ENCODE measurements around the gene NEUROG1. TPM values are rescaled to one million over a fixed set of nuclear protein-coding genes. Genes with fewer than 3 reads are reported as not detected.
"Not testable (repeated sequence)": the region's sequence is repeated elsewhere in the genome, so short reads cannot be mapped to it uniquely, and the experiment has no call there.

NEUROG1 gene
- total RNA-seq, 1 experiment from 2014 or later: not detected

DNA sequence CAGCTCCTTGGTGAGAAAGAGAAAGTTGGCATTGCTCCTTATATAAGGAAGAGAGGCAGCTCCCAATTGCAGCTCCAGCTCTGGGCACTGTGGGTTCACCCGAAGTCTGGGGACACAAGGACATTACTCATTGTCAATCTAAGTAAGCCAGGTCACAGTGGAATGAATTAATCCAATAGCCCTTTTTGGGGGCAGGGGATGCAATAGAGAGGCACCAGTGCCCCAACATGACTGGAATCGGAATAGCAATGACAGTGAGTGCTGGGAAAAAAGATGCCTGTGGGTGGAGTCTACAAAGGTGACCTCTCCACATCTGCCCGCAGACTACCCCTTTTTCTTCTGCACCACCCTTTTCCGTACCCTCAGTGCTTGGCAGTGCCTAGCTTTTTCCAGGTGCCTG lies 11.1 kb upstream of the NEUROG1 start:
- Histone ChIP-seq H3K9me3 (no peaks in the 10 kb centered on the region), H3K4me3 (no peak overlapping the region), H3K27me3 (no peaks in the 10 kb centered on the region; the same call in 1 of the 2 replicates), H3K36me3 (no peaks in the 10 kb centered on the region)
- DNase-seq: no peak

DNA sequence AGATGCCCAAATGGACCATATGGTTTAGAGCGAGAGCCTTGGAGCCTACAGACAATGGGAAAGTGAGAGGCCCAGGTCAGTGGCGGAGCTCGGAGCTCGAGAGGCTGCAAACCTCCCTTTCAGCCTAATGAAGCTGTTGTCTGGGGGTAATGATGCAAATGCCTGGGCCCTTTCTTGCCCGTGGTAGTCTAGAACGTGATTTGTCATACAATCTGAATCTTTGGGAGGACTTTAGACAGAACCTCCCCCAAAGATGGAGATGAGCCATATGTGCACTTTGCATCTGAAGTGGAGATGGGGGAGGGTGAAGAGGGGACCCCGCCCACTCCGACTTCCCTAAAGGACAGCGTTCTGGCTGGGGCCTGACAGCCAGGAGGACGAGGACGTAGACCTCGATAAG lies 10.3 kb upstream of the NEUROG1 start:
- Histone ChIP-seq H3K27me3 (no peaks in the 10 kb centered on the region; the same call in 1 of the 2 replicates), H3K4me3 (no peak overlapping the region), H3K9me3 (no peaks in the 10 kb centered on the region), H3K36me3 (no peaks in the 10 kb centered on the region)
- DNase-seq: no peak

DNA sequence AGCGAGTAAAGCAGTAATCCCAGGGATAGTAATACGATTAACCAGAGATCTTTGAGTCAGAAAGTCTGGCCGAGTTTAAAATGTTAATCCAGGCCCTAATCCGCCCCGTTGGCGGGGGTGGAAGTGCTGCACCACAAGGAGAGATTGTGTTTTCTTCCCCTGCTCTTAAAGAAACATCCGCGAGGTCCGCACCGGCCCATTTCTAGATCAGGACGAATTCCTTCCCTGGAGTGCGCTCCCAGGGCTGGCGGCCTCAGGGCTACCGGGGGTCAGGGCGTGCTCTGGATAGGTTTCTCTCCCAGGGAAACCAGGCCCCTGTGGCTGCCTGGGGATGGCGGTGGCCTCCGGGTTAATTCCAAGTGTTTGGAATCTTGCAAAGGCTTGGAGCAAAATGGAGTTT lies 9.3 kb upstream of the NEUROG1 start:
- no peak for DNase-seq
- H3K4me3 ChIP-seq: no peak overlapping the region
- H3K36me3 ChIP-seq: no peaks in the 10 kb centered on the region
- no peaks in the 10 kb centered on the region for H3K9me3 ChIP-seq
- no peaks in the 10 kb centered on the region; the same call in 1 of the 2 replicates for H3K27me3 ChIP-seq

DNA sequence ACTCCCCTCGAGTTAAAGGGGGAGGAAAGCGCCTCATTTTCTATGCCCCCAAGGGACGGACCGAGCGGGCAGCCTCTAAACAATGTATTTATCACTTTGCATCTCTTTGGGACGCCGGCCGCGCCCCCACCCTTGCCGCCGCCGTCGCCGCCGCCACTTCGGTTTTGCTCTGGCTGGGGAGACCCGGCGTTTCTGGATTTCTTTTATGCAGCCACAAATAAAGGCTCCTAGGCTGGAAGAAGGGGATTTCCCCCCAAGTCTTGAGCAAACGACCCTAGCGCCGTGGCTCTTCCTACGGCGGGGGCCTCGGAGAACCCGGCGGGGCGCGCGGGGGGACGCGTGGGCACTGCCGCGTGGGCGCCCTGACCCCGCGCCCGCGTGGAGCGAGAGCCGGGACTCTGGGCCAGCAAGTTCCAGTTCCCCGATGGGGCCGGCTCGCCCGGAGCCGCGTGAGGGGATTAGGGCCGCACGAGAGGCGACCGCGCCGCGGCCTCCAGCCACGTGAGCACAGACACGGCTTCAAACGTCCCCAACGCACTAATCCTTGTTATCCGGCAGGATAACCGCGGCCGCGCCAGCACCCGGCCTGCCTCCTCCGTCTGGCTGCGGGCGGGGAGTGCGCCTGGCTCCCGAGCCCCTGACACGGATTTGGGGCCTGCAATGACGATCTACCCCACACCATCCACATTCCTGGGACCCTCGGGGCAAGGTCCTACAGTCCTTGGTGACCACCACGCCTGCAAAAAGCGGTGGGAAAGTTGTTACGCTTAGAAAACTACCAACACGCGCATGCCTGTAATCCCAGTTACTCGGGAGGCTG lies 7.9 kb upstream of the NEUROG1 start:
- H3K27me3 ChIP-seq: no peaks in the 10 kb centered on the region
- no peak for DNase-seq
- no peaks in the 10 kb centered on the region for H3K36me3 ChIP-seq
- H3K9me3 ChIP-seq: no peaks in the 10 kb centered on the region
- H3K4me3 ChIP-seq: peak overlapping the region; percentile 22

DNA sequence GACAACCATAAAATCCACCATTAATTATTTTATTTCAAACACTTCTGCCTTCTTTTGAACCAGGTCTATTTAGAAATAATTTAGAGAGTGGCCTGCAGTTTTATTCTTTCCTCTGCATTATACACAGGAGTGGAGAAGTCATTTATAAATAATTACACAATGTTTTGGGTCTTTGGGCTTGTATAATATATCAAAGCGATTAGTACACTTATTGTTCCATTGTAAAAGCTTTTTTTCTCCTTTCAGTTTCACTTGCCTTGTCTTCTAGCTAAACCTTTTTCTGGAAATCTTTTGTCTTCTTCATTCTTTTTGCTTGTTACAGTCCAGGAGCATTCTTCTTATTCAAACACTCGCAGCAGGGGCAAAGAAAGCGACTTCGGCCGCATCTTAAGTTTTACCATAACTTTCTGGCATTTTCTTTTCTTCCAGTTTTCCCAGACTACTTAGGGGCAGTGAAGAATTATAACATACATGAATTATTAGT lies 7.3 kb upstream of the NEUROG1 start:
- Histone ChIP-seq H3K27me3 (no peaks in the 10 kb centered on the region), H3K9me3 (no peaks in the 10 kb centered on the region), H3K36me3 (no peaks in the 10 kb centered on the region), H3K4me3 (peak overlapping the region; percentile 22)
- no peak for DNase-seq

DNA sequence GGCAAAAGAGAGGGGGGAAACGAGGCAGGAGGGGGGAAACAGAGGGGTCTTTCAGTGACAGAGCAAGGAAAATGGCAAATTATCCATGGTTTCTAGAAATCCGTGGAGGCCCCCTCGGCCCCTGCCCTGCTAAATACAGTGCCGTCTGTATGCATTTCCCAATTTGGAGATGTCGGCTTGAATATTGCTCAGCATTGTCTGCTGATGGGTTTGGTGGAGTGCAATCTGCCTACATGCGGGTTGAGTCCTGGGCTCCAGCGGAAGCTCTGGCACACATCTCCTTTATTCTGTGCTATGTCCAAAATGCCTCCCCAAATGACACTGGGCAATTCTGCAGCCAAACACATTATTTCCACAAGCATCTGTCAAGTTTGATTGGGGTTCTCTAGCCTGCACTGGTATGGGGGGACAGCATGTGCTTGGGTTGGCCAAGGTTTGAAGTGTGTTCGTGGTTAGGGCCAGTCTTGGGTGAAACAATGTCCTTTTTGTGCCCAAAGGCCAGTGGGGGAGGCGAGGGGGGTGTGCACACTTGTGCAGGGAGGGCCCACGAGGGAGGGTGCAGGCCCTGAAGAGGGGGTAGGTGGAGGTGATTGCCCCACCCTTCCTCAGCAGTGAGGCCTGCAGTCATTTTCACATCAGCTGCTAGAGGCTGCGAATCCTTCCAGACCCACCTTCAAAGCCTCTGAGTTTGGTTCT lies 6.2 kb upstream of the NEUROG1 start:
- Histone ChIP-seq H3K27me3 (no peaks in the 10 kb centered on the region), H3K9me3 (no peaks in the 10 kb centered on the region; the same call in 1 of the 2 replicates), H3K36me3 (no peaks in the 10 kb centered on the region), H3K4me3 (no peak overlapping the region)
- DNase-seq: no peak

DNA sequence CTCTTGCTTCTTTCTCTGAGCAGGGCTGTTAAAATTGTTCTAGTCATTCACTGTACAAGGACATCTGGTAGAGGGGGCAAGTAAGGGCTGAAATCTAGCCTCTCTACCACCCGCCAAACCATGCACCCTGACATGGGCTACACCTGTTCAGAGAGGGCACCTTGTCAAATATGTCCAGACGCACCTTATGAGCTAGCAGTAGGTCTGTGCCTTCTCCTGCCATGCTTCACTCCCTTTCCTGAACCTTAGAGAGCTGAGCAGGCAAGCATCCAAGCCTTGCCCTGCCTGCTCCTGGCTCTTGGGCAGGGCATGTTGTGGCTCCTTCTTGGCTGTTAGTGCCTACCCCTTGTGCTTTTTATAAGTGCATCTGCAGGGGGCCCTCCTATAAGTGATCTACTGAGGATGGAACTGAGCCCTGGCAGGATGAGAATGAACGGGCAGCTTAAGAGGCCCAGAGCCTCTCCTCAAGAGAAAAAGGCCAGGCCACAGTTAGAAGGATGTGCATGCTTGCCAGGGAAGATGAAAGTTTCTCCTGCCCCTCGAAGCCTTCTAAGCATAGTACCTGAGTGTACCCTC lies 3.8 kb upstream of the NEUROG1 start:
- DNase-seq: no peak
- H3K36me3 ChIP-seq: no peaks in the 10 kb centered on the region
- H3K27me3 ChIP-seq: peaks cover 22% of the 10 kb centered on the region
- no peaks in the 10 kb centered on the region; the same call in 1 of the 2 replicates for H3K9me3 ChIP-seq
- H3K4me3 ChIP-seq: no peak overlapping the region

DNA sequence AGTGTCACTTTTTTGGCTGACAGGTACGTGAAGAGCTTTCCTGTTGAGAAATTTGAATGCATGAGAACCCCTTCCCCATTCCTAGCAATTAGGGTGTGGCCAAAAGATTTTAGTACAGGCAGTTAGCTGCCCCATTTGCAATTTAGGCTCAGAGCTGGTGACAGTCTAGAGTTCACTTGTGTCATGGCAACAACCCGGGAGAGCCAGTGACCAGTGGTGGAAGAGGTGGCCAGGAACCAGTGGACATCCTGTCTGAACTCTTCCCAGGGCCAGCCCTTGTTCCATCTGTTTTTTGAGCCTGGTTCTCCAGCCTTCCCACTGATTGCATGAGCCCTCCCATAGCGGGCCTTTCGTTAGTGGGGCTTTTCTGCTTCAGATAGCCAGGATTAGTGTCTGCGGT lies 2.5 kb upstream of the NEUROG1 start:
- H3K4me3 ChIP-seq: no peak overlapping the region
- H3K27me3 ChIP-seq: peaks cover 23% of the 10 kb centered on the region
- no peak for DNase-seq
- no peaks in the 10 kb centered on the region for H3K36me3 ChIP-seq
- no peaks in the 10 kb centered on the region; the same call in 1 of the 2 replicates for H3K9me3 ChIP-seq

DNA sequence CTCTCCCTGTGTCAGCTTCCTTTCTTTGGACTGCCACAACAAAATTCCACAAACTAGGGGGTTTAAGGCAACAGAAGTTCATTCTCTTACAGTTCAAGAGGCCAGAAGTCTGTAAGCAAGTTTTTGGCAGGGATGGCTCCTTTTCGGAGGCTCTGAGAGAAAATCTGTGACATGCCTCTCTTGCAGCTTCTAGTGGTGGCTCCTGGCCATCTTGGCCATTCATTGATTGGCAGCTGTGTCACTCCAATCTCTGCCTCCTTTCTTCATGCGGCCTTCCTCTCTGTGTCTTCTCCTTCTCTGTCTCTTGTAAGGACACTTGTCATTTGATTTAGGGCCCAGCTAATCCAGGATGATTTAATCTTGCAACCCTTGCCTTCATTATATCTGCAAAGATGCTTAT lies 2.0 kb upstream of the NEUROG1 start:
- H3K27me3 ChIP-seq: peaks cover 23% of the 10 kb centered on the region
- H3K9me3 ChIP-seq: no peaks in the 10 kb centered on the region; the same call in 1 of the 2 replicates
- no peak for DNase-seq
- H3K4me3 ChIP-seq: no peak overlapping the region
- H3K36me3 ChIP-seq: no peaks in the 10 kb centered on the region

DNA sequence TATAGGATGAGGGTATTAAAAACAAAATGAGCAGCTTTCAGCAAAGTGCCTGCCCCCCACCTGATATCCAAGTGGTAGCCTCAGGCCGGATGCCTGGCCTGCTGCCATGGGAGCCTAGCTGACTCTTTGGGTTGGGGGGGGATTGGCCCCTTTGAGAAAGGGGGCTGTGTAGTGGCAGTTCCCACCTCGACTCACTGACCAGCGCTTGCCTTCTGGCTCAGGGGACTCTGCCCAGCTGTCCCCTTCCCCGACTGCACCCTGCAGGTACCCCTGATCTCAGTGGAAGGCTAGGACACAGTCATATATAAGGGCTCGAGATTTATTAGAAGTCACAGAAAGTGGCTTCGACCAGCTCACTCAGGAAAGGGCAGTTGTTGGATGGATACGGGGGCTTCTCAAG lies 1.5 kb upstream of the NEUROG1 start:
- DNase-seq: no peak
- no peaks in the 10 kb centered on the region for H3K36me3 ChIP-seq
- no peaks in the 10 kb centered on the region; the same call in 1 of the 2 replicates for H3K9me3 ChIP-seq
- H3K4me3 ChIP-seq: no peak overlapping the region
- peaks cover 27% of the 10 kb centered on the region for H3K27me3 ChIP-seq

DNA sequence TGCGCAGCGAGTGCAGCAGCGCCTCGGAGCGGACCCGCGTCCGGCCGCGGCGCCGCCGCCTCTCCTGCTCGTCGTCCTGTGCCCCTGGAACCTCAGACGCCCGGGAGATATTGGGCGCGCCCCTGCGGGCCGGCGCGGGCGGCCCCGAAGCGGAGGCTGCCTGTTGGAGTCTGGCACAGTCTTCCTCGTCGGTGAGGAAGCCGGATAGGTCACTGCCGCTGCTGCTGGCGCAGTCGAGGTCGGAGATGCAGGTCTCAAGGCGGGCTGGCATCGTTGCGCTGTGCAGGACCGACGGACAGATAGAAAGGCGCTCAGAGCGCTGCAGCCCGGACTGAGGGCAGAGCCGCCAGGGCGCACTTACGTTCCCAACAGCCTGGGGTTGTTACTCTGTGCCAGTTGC lies 344 bp downstream of the NEUROG1 start:
- no peaks in the 10 kb centered on the region; the same call in 1 of the 2 replicates for H3K9me3 ChIP-seq
- DNase-seq: peak; percentile 52

DNA sequence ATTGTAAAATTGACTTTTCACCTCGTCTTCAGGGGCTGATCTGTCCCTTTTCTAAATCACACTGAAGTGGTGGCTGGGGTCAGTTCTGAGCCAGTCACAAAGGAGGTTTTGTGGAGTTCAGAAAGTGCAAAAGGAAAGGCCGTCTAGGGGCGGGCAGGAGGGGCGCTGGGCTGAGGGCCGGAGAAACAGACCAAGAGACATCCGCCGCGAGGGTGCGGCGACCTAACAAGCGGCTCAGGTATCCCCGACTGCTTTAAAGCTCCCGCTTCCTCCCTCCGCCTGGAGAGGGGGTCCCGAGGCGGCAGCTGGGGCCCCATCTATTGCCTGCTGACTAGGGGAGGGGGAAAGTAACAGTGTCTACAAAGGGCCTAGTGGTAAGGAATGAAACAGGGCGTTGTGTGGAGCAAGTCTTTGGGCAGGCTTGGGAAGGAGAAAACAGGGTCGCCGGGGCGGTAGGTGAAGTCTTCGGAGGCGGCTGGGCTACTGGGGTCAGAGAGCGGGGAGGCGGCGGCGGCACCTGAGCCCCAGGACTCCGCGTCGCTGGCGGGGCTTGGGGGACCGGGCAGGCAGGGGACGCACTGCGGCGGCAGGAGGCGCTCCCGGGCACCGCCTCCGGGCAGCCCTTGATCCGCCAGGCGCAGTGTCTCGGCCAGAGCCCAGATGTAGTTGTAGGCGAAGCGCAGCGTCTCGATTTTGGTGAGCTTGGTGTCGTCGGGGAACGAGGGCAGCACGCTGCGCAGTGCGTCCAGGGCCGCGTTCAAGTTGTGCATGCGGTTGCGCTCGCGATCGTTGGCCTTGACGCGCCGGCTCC lies 950 bp downstream of the NEUROG1 start:
- Histone ChIP-seq H3K4me3 (peak overlapping the region; percentile 22; the same call in 1 of the 2 replicates), H3K9me3 (no peaks in the 10 kb centered on the region; the same call in 1 of the 2 replicates), H3K27me3 (peaks cover 31% of the 10 kb centered on the region), H3K36me3 (no peaks in the 10 kb centered on the region)
- no peak for DNase-seq

More for the DNA sequence above, 344 bp downstream of the NEUROG1 start:
- peak overlapping the region; percentile 22 for H3K4me3 ChIP-seq
- H3K36me3 ChIP-seq: no peaks in the 10 kb centered on the region
- peaks cover 31% of the 10 kb centered on the region for H3K27me3 ChIP-seq

DNA sequence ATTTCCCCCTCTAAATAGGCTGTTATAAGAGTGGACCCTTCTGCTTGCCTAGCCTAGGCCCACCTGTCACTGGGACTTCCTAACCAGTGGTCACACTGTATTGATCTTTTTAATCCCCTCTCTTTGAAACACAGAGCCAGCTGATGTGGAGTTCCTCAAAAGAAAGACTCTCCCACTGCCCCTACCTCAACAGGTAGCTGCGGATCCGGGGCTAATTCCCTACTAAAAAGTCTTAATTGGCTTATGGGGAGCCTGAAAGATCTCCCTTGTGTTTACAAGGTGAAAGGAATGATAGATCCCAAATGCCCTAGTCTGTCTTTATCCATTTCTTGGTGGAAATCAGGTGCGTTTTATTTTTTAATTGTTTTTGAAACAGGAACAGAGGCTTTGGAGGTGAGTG lies 2.0 kb downstream of the NEUROG1 start:
- no peak for DNase-seq
- Histone ChIP-seq H3K4me3 (no peak overlapping the region), H3K36me3 (no peaks in the 10 kb centered on the region), H3K9me3 (peaks cover 2% of the 10 kb centered on the region), H3K27me3 (peaks cover 34% of the 10 kb centered on the region)

DNA sequence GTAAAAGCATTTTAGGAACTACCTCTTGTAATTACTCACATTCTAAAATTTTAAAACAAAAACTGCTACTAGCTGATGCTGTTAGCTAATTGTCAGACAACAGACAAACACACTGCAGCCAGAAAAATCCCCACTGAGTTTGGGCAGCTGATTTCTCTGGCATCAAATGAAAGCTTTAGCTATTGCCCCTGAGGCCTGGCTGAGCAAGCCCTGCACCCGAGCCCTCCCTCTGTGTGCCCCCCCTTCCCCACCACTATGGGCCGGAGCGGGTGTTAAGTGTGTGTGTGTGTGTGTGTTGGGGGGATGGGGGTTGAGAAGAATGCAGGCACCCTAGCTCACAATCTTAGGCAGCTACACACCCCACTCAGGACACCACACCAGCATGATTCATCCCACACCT lies 2.4 kb downstream of the NEUROG1 start:
- H3K27me3 ChIP-seq: peaks cover 38% of the 10 kb centered on the region
- peaks cover 2% of the 10 kb centered on the region for H3K9me3 ChIP-seq
- no peak for DNase-seq
- H3K4me3 ChIP-seq: no peak overlapping the region
- no peaks in the 10 kb centered on the region for H3K36me3 ChIP-seq

DNA sequence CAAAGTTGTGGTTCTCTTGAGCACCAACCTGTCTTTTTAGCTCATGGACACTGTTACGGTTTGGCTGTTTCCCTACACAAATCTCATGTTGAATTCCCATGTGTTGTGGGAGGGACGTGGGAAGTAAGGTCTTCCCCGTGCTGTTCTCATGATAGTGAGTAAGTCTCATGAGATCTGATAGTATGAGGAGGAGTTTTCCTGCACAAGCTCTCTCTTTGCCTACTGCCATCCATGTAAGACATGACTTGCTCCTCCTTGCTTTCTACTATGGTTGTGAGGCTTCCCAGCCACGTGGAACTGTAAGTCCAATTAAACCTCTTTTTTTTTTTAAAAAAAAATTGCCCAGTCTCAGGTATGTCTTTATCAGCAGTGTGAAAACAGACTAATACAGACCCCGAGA lies 6.2 kb downstream of the NEUROG1 start:
- H3K9me3 ChIP-seq, DNase-seq, H3K4me3 ChIP-seq, H3K36me3 ChIP-seq: not testable (repeated sequence)
- H3K27me3 ChIP-seq: peaks cover 20% of the 10 kb centered on the region

DNA sequence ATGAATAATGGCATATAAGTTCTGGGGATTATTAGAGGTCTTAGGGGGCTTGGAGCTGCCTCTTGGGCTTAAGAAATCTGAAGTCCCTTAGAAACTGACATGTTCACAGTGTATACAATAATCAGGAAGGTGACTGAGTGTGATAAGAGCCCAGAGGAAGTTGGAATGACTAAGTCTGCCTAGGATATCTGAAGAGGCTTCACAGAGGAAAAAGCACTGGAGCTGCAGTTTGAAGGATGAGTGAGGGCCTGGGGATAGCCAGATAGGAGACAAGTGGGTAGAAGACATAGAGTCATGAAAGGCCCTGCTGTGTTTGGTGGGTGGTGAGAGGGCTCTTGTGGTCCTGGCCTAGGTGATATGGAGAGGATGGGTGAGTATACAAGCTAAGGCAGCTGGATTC lies 8.8 kb downstream of the NEUROG1 start:
- H3K36me3 ChIP-seq: no peaks in the 10 kb centered on the region
- no peak for DNase-seq
- H3K4me3 ChIP-seq: no peak overlapping the region
- peaks cover 8% of the 10 kb centered on the region for H3K9me3 ChIP-seq
- H3K27me3 ChIP-seq: peaks cover 11% of the 10 kb centered on the region; the same call in 1 of the 2 replicates

All from MG63 (cell line).